K562 (cell line): Measurements from ENCODE around the gene THOC1. TPM values are rescaled to one million over a fixed set of nuclear protein-coding genes. Genes with fewer than 3 reads are reported as not detected.

ENCODE experiments used
- CHD7 ChIP-seq: fragments of 200-600 bp; sonication (generic); IDR thresholded peaks from one replicate; pipeline ENCODE4 v1.6.1; 2012; ENCODE audit warnings: mild to moderate bottlenecking, low read depth, low read length, inconsistent platforms
- polyA plus RNA-seq, 8 experiments: library from polyadenylated mRNA; depleted of rRNA in 4 of 8; stranded (reverse) in 5 of 8; unstranded in 3 of 8; fragments of >200 nt; fragmentation: Nextera tagmentation in 2 of 8; fragmentation: Illumina TruSeq in 1 of 8; extraction: Ambion mirVana in 2 of 8; extraction: Trizol in 1 of 8; gene quantifications; 2 replicates each; pipeline versions ENCODE4 v1.2.1 to v1.2.3, GENCODE V29; 2011 to 2014; ENCODE audit warnings: inconsistent platforms in 1 of 8, missing spikeins in 1 of 8
- total RNA-seq, 7 experiments: library from RNA; depleted of rRNA in 6 of 7; stranded (reverse); fragments of >200 nt in 6 of 7; fragmentation: Illumina TruSeq in 2 of 7; extraction: Trizol in 2 of 7; gene quantifications; 2 replicates each; pipeline versions ENCODE4 v1.2.1 to v1.2.3, GENCODE V29; 2011 to 2021; ENCODE audit warnings: low replicate concordance in 1 of 7

The THOC1 gene
- total and polyA plus RNA-seq, 9 of the 15 experiments (the other 6 are each of a cell fraction or from before 2014, with no cell fraction given): 71.1 to 143 (median 107) TPM

- no peak for TF ChIP-seq CHD7
Observed at GRCh38 chr18:302097-302496, 34.2 kb upstream of the THOC1 start (continued).
